Measurements from ENCODE around the gene ATG101.

Gene ATG101

DNA sequence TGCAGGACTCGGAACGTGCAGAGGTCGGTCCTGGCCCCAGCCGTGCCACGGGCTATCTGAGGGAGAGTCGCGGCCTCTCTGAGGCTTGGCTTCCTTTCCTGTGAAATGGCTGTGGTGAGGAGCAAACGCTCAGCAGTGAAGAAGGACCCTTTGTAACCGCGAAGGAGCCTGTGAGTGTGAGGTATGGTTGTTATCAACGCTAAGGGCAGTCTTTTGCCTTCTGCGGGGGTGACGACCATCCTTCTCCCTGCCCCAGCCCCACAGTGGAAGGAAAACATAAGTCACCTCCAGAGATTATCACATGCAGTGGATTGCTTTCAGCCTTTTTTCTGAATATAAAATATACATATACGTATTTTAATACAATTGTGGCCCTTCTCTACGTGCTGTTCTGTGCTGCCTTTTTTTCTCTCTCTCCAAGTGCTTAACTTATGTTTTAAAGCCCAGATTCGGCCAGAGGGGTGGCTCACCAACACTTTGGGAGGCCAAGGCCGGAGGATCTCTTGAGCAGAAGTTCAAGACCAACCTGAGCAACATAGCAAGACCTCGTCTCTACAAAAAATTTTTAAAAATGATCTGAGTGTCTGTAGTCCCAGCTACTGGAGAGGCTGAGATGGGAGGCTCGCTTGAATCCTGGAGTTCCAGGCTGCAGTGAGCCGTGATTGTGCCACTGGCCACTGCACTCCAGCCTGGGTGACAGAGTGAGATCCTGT lies 45.6 kb upstream of the ATG101 start:
- TF ChIP-seq TAF1 (IDR thresholded peaks at IDR 0.05; ENCODE audit: borderline replicate concordance, insufficient read depth, low read length) (no peak), FOXP2 (optimal IDR thresholded peaks at IDR 0.05; ENCODE audit: borderline replicate concordance, extremely low read depth, extremely low read length, insufficient read depth) (no peak)
- TF ChIP-seq, protein P1, sequence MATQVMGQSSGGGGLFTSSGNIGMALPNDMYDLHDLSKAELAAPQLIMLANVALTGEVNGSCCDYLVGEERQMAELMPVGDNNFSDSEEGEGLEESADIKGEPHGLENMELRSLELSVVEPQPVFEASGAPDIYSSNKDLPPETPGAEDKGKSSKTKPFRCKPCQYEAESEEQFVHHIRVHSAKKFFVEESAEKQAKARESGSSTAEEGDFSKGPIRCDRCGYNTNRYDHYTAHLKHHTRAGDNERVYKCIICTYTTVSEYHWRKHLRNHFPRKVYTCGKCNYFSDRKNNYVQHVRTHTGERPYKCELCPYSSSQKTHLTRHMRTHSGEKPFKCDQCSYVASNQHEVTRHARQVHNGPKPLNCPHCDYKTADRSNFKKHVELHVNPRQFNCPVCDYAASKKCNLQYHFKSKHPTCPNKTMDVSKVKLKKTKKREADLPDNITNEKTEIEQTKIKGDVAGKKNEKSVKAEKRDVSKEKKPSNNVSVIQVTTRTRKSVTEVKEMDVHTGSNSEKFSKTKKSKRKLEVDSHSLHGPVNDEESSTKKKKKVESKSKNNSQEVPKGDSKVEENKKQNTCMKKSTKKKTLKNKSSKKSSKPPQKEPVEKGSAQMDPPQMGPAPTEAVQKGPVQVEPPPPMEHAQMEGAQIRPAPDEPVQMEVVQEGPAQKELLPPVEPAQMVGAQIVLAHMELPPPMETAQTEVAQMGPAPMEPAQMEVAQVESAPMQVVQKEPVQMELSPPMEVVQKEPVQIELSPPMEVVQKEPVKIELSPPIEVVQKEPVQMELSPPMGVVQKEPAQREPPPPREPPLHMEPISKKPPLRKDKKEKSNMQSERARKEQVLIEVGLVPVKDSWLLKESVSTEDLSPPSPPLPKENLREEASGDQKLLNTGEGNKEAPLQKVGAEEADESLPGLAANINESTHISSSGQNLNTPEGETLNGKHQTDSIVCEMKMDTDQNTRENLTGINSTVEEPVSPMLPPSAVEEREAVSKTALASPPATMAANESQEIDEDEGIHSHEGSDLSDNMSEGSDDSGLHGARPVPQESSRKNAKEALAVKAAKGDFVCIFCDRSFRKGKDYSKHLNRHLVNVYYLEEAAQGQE (IDR thresholded peaks at IDR 0.05; ENCODE audit: insufficient read depth in 1 of 2, low read depth in 2 of 2, low read length in 2 of 2) = no peak

DNA sequence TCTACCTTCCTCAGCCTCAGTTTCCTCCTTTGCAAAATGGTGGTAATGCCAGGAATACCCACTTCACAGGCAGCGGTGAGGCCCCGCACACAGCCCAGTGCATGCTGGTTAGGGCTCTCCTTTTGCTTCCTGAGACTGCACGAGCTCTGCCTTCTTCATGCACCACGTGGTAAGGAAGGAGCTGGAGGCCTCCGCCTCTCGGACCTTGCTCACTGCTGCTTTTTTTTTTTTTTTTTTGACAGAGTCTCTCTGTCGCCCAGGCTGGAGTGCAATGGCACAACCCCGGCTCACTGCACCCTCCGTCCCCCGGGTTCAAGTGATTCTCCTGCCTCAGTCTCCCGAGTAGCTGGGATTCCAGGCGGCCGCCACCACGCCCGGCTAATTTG lies 44.9 kb upstream of the ATG101 start:
- TF ChIP-seq, protein P1 (IDR thresholded peaks at IDR 0.05; ENCODE audit: insufficient read depth in 1 of 2, low read depth in 2 of 2, low read length in 2 of 2) = no peak
- TF ChIP-seq POLR2AphosphoS5 (IDR thresholded peaks at IDR 0.05; ENCODE audit: low read depth, low read length) (no peak), TAF1 (IDR thresholded peaks at IDR 0.05; ENCODE audit: borderline replicate concordance, insufficient read depth, low read length) (no peak), FOXP2 (optimal IDR thresholded peaks at IDR 0.05; ENCODE audit: borderline replicate concordance, extremely low read depth, extremely low read length, insufficient read depth) (no peak), SIN3A (IDR thresholded peaks at IDR 0.05; ENCODE audit: borderline replicate concordance, insufficient read depth, low read length) (no peak)

DNA sequence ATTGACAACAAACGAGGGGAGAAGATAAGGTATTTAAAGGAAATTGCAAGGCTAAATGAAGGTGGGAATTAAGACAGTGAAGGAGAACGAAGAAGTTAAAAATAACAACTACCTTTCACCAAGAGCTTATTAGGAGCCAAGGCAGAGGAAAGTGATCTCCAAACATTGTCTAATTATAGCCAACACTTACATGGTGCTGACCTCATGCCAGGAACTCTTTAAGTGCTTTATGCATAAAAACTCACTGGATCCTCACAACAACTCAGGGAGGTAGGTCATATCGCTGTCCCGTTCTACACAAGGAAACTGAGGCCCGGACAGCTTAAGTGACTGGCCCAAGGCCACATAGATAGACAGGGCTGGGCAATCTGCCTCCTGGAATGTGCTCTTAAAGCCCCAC lies 43.5 kb upstream of the ATG101 start:
- TF ChIP-seq, protein P1 (IDR thresholded peaks at IDR 0.05; ENCODE audit: insufficient read depth in 1 of 2, low read depth in 2 of 2, low read length in 2 of 2) = no peak
- TF ChIP-seq POLR2AphosphoS5 (IDR thresholded peaks at IDR 0.05; ENCODE audit: low read depth, low read length) = no peak
- TF ChIP-seq TAF1 (IDR thresholded peaks at IDR 0.05; ENCODE audit: borderline replicate concordance, insufficient read depth, low read length) = no peak
- TF ChIP-seq FOXP2 (optimal IDR thresholded peaks at IDR 0.05; ENCODE audit: borderline replicate concordance, extremely low read depth, extremely low read length, insufficient read depth) = no peak
- TF ChIP-seq SIN3A (IDR thresholded peaks at IDR 0.05; ENCODE audit: borderline replicate concordance, insufficient read depth, low read length) = no peak

DNA sequence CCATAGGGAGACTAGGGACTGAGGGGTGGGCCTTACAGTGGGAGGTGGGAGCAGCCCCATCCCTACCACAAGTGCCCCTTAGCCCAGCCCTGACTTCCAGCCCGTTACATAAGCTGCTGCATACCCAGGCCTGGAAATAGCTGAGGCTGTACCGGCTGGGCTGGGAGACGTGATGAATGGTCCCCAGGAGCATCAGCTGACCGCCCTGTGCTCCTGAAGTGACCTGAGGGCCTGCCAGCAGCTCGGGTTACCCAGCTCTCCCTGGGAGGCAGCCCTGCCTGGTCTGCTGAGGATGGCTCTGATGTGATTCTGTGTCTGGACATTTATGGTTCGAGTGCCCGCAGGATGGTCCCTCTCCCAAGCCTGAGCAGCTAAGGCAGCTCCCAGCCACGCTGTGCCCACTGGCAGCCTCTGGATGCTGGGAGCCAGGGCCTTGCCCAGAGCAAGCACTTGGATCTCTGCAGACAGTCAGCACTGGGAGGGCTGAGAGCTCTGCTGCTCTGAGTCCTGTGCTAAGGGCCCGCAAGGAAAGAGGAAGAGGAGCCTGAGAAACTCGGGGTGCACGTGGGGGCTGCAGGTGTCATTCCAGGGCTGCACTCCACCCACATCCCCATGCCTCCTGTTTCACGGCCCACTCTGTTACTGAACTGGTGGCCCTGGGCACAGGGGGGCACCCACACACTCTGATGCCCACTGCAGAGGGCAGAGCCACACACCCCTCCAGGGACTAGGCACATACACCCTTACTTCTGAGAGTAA lies 42.5 kb upstream of the ATG101 start:
- TF ChIP-seq TAF1 (IDR thresholded peaks at IDR 0.05; ENCODE audit: borderline replicate concordance, insufficient read depth, low read length) (no peak), POLR2AphosphoS5 (IDR thresholded peaks at IDR 0.05; ENCODE audit: low read depth, low read length) (no peak), SIN3A (IDR thresholded peaks at IDR 0.05; ENCODE audit: borderline replicate concordance, insufficient read depth, low read length) (no peak), FOXP2 (optimal IDR thresholded peaks at IDR 0.05; ENCODE audit: borderline replicate concordance, extremely low read depth, extremely low read length, insufficient read depth) (no peak)
- TF ChIP-seq, protein P1 (IDR thresholded peaks at IDR 0.05; ENCODE audit: insufficient read depth in 1 of 2, low read depth in 2 of 2, low read length in 2 of 2) = no peak
